ENCODE results near the gene FPR1.

Gene FPR1, protein sequence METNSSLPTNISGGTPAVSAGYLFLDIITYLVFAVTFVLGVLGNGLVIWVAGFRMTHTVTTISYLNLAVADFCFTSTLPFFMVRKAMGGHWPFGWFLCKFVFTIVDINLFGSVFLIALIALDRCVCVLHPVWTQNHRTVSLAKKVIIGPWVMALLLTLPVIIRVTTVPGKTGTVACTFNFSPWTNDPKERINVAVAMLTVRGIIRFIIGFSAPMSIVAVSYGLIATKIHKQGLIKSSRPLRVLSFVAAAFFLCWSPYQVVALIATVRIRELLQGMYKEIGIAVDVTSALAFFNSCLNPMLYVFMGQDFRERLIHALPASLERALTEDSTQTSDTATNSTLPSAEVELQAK
- long read RNA-seq, donor 1: 0 reads
- long read RNA-seq, donor 2, partial matches to known transcripts: 0 of 1 reads
- long read RNA-seq, donor 2, other reads (novel, unspliced or antisense): 0 of 1 reads
- long read RNA-seq, donor 3: 0 reads
- long read RNA-seq, donor 4, partial matches to known transcripts: 0 of 1 reads
- long read RNA-seq, donor 4, other reads (novel, unspliced or antisense): 0 of 1 reads
- long read RNA-seq, donor 5: 0 reads
- long read RNA-seq, donor 6, partial matches to known transcripts: 0 of 1 reads
- long read RNA-seq, donor 6, other reads (novel, unspliced or antisense): 0 of 1 reads
- long read RNA-seq, donor 7: 0 reads
- long read RNA-seq, donor 8: 0 reads

DNA sequence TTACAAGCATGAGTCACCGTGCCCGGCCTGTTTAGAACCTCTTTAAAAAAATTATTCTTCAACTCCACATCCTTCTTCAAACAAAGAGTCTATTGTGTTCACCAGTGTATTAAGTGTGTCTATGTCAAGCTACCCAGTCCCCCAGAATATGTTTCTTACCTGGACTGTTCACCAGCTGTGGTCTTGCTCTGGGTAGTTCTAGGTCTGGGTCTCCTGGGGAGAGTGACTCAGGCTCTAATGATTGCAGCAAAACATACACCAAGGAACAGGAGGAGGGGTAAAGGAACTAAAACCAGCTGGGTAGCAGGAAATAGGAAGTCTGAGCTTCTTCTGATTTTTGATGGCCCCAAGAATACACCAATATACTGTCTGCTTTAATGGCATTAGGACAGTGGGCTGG is at the start of gene FPR1:
Gene FPR1 (minus strand): TSS at position 224 of the 400 bp plus-strand sequence. CDS start 4,884 bp downstream, outside the sequence.
- DNase-seq: no peak

DNA sequence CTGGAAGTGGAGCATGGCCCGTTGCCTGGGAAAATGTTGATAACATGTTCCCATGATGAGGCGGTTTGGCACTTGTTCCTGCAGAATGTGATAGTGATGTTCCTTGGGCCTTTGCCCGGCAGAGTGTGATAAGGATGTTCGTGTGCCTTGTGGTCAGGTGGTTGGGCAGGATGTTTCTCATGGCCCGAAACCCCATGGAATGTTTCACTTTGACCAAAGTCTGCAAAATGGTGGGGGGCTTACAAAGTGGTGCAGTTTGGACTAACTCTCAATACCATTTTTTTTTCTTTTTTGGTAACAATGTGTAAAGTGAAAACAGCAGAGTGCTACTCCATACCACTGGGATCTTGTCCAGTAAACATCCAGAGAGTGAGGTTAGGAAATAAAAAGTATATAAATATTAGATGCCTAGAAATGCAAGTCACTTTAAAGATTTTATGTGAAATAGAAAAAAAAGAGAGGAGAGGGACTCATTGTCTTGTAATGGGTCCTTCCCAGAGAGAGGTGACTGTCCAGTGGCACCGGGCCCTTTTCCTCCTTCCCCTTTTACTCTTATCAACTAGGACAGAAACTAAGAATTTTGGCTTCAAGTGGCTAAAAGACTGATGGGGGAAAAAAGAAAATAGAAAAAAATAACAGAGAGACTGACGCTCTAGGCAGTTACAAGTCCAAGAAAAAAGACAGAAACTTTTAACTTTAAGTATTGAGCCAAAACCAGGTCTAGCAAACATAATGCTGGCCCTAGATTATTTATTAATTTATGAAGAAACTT is 49.0 kb upstream of the FPR1 start:
- no peak for DNase-seq

DNA sequence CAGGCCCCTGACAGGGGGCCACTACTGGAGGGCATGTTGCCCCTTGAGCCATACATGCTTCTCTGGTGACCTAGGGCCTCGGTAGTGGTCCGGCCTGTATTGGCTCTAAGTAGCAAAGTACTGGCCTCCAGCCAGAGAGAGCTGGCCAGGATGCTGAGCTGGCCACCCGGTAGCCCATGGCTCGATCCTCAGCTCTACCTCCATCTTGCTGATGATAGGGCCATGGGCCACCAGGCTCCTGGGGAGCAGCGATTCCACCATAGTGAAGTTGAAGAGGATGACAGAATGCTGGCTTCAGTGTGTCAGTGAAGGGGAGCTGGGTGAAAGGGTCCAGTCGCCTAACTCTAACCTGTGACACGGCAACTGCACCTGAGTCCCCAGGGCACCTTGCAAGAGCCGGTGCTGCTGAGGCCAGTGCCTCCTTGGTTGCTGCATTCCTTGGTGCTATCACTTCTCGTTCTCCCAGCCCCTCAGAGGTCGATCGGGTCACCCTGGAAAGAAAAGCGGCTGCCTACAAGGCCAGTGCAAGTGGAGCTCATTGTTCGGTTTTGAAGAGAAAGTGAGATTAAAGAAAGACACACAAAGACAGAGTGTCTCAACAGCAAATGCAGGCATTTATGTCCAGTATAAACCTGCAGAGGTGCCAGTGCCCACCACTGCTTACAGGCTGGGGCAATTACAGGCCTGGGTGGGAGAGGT is 48.2 kb upstream of the FPR1 start:
- no peak for DNase-seq

DNA sequence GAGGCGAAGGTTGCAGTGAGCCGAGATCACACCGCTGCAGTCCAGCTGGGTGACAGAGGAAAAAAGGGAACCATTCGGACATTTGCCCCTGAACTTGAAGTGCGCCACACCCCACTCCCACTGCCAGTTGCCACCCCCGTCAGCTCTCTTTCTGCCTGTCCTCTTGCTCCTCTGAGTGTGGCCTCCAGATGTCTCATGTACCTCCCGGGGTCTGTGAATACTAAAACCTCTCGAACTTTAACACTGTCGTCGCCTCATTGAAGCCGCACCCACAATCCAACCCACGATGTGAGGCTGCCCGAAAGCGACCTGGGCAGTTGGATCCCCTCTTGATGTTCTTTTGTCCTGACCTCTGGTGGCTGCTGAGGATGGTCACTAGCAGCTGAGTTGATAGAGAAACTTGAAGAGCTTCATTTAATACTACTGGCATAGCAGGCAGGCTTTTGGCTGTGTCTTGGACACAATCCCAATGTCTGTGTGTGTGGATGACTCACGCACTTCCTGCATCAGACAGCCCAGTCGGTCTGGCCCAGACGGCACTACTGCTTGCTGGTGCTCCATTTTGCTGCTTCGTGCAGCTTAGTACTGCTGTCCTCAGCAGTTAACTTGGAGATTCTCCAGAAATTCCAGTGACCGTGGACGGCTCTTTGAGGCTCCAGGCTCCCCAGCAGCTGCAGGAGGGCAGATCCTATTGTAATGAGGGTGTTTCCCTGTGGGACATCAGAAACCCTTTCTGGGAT is 47.5 kb upstream of the FPR1 start:
- no peak for DNase-seq

DNA sequence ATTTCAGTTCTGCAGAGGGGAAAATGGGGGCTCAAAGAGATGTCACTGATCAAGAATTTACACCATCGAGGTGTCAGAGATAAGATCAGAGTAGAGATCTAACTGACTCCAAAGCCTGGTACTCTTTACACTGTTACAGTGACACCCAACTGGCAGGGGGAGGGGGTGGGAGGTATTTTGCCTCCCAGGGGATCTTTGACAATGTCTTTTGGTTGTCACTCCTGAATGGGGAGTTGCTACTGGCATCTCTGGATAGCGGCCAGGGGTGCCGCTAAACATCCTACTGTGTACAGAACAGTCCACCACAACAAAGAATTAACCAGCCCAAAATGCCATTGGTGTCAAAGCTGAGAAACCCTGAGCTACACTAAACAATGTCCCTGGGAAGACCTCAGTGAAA is 46.4 kb upstream of the FPR1 start:
- no peak for DNase-seq

DNA sequence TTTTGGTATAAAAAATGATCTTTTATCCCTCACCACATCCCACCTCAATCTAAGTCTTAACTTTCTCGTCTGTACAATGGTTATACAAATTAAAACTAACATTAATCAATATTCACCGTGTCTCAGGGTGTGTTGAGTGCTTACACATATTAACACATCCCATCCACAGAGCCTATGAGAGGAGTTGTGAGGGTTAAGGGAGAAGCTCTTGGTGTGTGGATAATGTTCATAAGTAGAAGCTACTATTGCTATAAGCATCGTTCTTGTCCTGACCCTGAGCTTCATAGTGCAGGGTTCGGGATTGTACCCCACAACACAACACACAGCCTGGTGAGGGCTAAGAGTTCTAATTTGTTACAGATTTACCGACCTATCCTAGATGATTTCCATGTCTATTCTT is 45.8 kb upstream of the FPR1 start:
- no peak for DNase-seq

DNA sequence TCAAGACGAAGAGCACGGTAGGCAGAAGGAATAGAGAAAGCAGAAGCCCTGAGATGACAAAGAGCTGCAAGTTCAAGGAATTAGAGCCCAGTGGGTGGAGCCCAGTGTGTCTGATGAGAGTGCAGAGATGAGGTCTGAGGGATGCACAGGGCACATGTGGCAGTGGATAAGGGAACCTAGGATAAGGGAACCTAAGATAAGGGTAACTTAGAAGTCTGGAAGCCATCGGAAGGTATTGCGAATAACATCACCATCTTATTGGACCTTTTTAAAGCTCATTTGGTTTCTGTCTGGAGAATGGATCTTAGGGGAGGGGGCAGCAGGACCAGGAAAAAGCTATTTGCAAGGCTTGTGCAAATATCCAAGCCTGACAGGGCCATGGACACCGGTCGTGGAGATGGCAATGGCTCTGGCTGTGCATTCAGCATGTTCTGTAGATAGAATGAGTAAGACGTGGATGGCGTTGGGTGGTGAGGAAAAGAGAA is 44.6 kb upstream of the FPR1 start:
- no peak for DNase-seq

DNA sequence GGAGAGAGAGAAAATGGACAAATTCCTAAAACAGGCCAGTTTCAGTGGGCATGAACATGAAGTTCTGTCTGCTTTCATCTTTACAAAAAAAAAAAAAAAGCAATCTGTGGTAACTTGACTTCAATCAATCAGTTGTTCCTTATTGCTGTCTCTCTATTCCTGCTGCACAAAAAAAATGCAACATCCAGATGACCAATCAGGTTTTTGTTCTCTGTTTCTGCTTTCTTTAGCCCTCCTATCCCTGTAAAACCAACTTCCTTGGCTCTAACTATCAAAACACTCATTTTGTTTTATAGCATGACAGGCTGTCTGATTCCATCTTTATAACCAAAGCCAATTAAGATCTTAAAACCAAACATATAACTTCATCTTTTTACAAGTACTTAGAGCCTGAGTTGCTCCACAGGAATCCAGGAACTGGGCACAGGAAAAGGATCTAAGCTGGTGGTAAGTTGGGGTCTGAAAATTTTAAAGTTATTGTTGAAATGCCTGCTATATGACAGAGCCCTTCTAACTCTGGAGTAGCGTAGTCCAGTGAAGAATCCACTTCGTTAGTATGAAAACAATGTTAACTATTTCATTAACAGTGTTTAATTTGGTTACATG is 43.3 kb upstream of the FPR1 start, which contains the start of gene FPR3:
Gene FPR3 (plus strand): TSS at position 273 of the 606 bp plus-strand sequence. CDS start 28,592 bp downstream, outside the sequence.
- no peak for DNase-seq

DNA sequence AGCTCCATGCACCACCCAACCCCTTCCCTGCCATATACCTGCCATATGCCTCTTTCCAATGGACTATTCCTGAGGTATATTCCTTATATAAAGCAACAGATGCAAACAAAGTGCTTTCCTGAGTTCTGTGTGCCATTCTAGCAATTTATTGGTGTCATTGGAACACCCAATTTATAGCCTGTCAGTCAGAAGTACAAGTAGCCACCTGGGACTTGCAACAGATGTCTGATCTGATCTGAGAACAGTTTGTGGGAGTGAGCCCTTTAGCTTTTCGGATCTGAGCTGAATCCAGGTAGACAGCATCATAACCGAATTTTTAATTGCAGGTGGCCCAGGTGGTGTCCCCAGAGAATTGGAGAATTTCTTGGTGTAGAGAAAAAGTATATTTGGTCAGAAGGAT is 42.3 kb upstream of the FPR1 start:
- DNase-seq: no peak

DNA sequence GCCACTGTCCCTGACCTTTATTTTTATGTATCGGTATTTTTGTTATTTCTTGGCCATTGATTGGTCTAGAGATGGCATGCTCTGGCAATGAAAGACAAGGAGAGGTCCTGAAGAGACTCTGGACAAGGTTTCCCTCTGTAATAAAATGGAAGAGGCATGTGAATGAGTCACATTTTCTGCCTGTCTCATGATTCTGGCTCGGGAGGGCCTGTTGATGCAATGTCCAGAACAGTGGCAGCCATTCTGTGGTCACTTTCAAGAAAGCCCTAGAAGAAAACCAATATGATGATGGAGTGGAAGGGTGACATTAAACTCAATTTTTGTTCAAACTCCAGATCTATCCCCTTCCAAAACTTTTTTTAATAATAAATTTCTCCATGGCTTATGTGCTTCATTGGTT is 41.3 kb upstream of the FPR1 start:
- DNase-seq: no peak

DNA sequence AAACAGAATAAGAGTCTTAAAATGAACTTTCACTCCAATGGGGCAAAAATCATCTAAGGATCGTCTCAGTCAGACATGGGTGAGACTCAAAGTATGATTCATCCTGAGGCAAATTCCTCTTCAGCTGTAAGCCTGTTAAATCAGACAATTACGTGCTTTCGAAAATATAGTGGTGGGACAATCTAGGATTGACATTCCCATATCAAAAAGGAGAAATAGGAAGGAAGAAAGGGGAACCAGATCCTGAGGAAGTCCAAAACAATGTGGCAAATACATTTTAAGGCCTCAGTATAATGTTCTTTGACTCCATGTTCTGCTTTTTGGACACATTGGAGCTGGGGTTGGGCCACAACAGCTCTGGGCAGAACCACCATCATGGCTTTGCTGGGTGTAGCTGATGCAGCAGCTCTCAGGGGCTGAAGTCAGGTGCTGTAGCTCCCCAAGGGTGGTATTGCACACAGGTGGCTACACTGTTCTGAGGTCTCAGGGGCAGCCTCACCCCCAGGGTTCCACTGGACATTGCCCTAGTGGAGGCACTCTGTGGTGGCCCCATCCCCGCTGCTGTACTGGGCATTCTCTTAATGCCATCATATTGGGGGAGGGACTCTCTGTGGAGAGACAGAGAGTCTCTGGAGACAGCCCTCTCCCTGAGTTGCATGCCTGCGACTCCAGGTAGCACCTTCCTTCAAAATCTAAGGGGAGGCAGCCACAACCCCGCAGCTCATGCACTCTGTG is 37.5 kb upstream of the FPR1 start:
- no peak for DNase-seq

DNA sequence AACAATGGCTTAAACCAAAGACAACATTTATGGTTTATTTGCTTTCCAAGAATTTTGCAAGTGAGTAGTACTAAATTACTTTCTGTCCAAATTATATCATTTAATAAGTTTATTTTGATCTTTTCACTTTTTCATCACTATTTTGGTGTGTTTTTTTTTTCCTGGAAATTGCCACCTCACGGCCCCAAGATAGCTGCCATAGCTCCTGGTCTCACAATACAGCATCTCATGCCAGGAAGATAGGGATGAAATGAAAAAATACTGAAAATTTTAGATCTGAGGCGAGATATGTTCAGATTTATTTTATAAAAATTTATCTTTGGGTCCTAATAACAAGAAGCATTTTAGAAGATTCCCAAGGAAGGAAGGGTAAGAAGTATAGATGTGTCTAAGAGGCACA is 36.4 kb upstream of the FPR1 start:
- no peak for DNase-seq

DNA sequence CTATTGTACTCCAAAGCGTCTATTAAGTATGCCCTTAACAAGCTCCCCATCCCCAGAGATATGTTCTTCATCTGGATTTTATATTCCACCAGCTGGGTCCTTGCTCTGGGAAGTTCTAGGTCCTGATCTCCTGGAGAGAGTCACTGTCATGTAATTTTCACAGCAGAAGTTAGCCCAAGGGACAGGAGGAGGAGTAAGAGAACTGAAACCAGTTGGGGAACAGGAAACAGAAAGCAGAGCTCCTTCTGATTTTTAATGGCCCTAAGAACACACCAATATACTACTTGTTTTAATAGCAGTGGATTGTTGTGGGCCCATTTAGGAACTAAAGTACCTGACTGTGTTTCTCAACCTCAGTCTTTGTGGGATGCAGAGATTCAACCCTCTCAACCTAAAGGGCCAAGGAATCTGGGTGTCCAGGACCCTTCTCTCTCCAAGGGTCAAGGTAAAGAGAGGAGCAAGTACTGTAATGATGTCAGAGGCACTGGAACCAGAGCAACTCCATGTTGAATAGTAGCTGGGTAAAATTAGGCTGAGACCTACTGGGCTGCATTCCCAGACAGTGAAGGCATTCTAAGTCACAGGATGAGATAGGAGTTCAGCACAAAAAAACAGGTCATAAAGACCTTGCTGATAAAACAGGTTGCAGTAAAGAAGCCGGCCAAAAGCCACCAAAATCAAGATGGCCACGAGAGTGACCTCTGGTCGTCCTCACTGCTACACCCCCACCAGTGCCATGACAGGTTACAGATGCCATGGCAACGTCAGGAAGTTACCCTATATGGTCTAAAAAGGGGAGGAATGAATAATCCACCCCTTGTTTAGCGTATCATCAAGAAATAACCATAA is 35.2 kb upstream of the FPR1 start:
- DNase-seq: no peak

DNA sequence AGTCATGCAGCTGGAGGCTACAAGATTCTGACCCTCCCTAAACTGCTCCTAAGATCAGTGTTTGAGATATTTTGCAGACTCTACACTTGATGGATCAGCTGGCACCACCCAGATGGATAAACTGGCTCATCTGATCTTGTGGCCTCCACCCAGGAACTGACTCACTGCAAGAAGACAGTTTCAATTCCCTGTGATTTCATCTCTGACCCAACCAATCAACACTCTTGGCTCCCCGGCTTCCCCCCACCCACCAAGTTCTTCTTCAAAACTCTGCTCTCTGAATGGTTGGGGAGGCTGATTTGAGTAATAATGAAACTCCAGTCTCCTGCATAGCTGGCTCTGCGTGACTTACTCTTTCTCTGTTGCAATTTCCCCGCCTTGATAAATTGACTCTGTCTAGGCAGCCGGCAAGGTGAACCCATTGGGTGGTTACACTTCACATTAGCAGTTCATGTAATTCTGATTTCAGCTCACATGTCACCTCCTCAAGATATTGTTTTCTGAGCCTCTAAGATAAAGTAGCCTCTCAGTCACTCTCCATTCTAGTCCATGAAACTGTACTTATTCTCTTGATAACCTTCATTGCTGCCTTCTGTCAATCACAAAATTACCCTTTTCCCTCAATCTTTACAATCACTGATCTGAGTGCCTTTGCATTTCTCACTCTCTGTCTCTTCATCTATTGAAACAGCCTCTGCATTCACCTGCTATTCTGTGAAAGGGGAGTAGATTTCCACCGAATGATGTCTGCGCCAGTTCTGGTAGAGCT is 33.4 kb upstream of the FPR1 start:
- no peak for DNase-seq

DNA sequence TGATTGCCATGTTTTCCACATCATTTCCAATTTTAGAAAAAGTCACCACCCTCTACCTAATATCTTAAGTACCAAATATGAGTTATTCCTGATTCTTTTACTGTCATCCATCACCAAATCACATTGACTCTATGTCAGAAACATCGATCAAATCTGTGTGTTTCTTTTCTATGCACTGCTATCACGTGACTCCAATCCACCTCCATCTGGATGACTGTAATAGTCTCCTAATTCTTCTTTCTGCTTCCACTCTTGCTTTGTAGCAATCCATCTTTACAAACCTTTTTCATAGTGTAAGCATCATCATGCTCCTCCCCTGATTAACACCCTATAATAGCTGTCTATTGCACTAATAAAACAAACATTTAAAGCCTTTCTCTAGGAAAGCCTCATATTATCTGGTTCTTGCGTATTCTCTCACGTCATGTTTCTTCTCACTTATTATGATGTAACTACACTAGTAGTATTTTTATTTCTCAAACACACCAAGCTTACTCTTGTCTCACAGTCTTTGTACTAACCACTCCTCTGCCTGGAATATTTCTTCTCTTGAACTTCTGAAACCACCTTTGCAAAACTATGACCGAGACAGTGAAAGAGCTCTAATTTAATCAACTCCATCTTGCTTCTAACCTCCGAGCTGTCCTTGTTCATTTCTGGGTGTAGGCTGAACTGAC is 32.6 kb upstream of the FPR1 start:
- DNase-seq: no peak

DNA sequence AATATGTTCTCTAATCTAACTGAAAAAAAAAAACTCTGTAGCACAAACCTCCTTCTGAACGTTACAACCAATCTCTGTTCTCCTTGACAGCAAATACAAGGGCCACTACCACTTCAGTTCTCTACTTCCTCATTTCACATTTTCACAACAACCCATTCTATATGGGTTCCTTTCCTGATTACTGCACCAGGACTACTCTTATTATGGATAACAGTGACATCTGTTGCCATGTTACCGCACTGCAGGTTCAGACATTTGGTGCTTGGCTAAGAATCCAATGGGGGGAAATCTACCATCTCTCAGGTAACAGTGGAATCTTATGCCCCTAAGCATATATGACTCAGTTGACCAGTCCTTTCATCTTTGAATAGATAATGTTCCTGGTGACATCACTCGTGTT is 31.7 kb upstream of the FPR1 start:
- DNase-seq: no peak

DNA sequence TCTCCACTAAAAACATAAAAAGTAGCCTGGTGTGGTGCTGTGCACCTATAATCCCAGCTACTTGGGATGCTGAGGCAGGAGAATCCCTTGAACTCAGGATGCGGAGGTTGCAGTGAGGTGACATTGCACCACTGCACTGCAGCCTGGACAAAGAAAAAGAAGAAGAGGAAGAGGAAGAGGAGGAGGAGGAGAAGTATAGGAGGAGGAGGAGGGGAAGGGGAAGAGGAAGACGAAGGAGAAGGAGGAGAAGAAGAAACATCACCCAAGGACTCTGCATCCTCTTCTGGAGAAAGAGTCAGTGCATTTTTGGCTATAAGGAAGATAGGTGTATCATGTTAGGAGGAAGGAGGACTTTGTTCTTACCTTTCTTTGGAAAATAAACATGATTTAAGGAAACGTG is 30.3 kb upstream of the FPR1 start:
- DNase-seq: no peak

DNA sequence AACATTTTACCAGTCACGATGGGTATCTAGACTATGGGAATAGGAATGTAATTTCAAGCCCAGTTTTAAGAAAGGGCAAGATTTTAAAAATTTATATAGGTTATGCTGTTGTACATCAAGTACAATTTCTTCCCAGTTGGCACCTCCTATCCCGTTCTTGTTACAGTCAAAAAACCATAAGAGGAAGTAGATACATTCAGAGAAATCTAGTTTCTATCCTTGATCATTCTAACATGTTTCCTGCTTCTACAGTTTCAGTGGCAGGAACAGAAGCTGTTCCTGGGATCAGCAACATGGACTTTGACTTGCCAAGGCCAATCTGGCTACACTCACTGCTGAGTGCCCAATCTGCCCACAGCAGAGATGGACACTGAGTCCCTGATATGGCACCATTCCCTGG is 28.6 kb upstream of the FPR1 start:
- no peak for DNase-seq

Data from right kidney (tissue), 9 donors.